AG04450 (cell line): ENCODE results near the gene LCE7A. TPM values are rescaled to one million over a fixed set of nuclear protein-coding genes. Genes with fewer than 3 reads are reported as not detected.

Experiments used
- CTCF ChIA-PET: fragments of 300-600, 350-600 bp; formaldehyde crosslinking; extraction: SDS; loops from one replicate; lab custom pipeline; 2022; ENCODE audit warnings: antibody characterized with exemption, inconsistent platforms; lab: Charles Lee
- POLR2A ChIA-PET: fragments of 350-600 bp; formaldehyde crosslinking; extraction: SDS; loops from one replicate; lab custom pipeline; 2021; ENCODE audit warnings: antibody characterized with exemption, inconsistent platforms; lab: Yijun Ruan, JAX
- DNase-seq: peaks from one replicate; pipeline ENCODE4 v3.0.0-alpha.2; 2011; ENCODE audit warnings: low read depth, low spot score
- H3K27ac ChIP-seq: one replicate; pipeline ENCODE4 v1.5.1; 2012; ENCODE audit warnings: low read depth, low read length, control low read depth
- H3K27me3 ChIP-seq: one replicate; pipeline ENCODE4 v1.6.0; 2012; ENCODE audit warnings: low read length; ENCODE audit not compliant: control insufficient read depth, insufficient read depth
- H3K4me3 ChIP-seq: 2 replicates; pipeline ENCODE4 v1.5.1; 2011; ENCODE audit warnings: mild to moderate bottlenecking, low read depth, low read length, control low read depth
- H3K9me3 ChIP-seq: 2 replicates; pipeline ENCODE4 v1.5.1; 2012; ENCODE audit warnings: low read length; ENCODE audit not compliant: control insufficient read depth, insufficient read depth
- polyA plus RNA-seq: library from polyadenylated mRNA; depleted of rRNA; stranded (reverse); fragments of >200 nt; gene quantifications from 2 replicates; pipeline ENCODE4 v1.2.3, GENCODE V29; 2011
- TF ChIP-seq, protein P1 (sequence below): IDR thresholded peaks from 2 replicates; pipeline ENCODE4 v1.5.1; 2011; ENCODE audit warnings: low read depth, low read length, control low read depth, inconsistent platforms

LCE7A gene
- polyA plus RNA-seq, 1 experiment: not detected

DNA sequence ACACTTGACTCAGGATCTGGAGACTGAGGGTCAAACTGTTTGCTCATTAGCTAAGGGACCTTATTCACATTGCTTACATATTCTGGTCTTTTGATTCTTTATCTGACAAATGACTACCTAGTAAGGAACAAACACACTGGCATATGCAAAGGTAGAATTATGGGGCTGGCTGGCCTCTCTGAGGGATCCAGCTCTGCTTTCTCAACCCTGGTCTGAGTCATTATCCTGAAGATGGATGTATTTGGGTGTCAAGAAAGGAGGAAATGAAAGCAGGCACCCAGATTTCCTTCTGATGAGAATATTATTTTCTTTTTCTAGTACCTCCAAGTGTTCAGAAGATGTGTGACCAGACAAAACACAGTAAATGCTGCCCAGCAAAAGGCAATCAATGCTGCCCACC lies 24.3 kb downstream of the LCE7A start:
- ChIA-PET CTCF (no interaction called here), POLR2A (no interaction called here)
- Histone ChIP-seq H3K27me3 (no peaks in the 10 kb centered on the region), H3K4me3 (no peak overlapping the region), H3K27ac (no peak overlapping the region), H3K9me3 (0 out of 2 replicates have a peak, but pooled peaks cover 3% of the 10 kb centered on the region)
- no peak for DNase-seq
- TF ChIP-seq, protein P1, sequence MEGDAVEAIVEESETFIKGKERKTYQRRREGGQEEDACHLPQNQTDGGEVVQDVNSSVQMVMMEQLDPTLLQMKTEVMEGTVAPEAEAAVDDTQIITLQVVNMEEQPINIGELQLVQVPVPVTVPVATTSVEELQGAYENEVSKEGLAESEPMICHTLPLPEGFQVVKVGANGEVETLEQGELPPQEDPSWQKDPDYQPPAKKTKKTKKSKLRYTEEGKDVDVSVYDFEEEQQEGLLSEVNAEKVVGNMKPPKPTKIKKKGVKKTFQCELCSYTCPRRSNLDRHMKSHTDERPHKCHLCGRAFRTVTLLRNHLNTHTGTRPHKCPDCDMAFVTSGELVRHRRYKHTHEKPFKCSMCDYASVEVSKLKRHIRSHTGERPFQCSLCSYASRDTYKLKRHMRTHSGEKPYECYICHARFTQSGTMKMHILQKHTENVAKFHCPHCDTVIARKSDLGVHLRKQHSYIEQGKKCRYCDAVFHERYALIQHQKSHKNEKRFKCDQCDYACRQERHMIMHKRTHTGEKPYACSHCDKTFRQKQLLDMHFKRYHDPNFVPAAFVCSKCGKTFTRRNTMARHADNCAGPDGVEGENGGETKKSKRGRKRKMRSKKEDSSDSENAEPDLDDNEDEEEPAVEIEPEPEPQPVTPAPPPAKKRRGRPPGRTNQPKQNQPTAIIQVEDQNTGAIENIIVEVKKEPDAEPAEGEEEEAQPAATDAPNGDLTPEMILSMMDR: no peak

DNA sequence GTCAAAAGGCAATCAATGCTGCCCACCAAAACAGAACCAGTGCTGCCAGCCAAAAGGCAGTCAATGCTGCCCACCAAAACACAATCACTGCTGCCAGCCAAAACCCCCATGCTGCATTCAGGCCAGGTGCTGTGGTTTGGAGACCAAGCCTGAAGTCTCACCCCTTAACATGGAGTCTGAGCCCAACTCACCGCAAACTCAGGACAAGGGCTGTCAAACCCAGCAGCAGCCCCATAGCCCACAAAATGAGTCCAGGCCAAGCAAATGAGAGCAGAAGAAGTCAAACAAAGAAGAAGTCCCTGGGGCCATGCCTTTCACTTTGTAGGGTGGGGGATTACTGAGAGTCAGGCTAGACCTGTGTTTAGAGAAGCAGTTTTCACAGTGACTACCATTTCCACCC lies 24.7 kb downstream of the LCE7A start:
- ChIA-PET POLR2A (no interaction called here), CTCF (no interaction called here)
- no peak for DNase-seq
- no peaks in the 10 kb centered on the region for H3K27me3 ChIP-seq
- TF ChIP-seq, protein P1: no peak
- H3K9me3 ChIP-seq: 0 out of 2 replicates have a peak, but pooled peaks cover 3% of the 10 kb centered on the region
- no peak overlapping the region for H3K4me3 ChIP-seq
- no peak overlapping the region for H3K27ac ChIP-seq

DNA sequence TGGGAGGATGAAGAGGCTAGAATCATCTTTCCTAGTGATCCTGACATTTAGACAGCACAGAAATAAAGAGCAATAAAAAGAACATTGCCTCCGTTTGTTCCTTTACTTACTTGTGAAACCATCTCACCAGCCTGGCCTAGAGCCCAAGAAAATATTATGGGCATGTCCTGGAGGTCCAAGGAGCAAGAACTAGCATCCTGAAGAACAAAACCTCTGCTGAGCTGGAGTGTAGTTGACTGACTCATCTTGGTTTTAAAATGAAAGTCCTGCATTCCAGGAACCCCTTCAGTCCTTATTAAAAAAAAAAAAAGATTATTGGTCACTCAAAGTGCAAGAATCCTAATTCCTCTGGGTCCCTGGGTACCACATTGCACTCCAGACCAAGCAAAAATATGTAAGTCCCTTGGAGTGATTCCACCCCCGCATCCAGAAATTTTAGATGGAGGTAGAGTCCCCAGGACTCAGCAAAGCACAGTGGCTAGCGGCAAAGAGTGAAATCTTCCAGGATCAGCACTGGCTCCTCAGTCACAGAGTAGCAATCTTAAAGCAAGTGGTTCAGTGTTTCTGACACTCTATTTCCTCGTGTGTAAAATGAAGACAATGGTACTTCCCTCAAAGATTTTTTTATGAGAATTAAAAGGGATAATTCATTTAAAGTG lies 25.3 kb downstream of the LCE7A start:
- H3K27ac ChIP-seq: no peak overlapping the region
- 0 out of 2 replicates have a peak, but pooled peaks cover 3% of the 10 kb centered on the region for H3K9me3 ChIP-seq
- H3K4me3 ChIP-seq: no peak overlapping the region
- CTCF ChIA-PET: no interaction called here
- no peak for DNase-seq
- POLR2A ChIA-PET: no interaction called here
- TF ChIP-seq, protein P1: no peak
- no peaks in the 10 kb centered on the region for H3K27me3 ChIP-seq

DNA sequence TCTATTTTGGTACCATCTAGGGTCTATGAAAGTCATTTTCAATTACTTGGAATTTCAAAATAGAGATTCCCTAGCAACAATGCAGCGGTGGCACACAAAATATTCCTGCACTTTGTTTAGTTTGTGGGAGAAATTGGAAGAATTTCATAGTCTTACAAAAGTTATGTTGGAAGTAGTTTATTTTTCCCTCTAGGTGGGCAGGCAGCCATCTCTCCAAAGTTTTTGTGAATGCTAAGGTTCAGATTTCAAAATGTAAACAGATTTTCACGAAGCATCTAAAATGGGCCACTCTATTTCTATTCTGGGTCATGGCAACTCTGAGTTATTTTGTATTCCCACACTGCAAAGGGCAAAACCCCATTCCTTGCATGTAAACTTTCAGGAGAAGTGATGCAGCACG lies 26.3 kb downstream of the LCE7A start:
- TF ChIP-seq, protein P1: no peak
- H3K9me3 ChIP-seq: 0 out of 2 replicates have a peak, but pooled peaks cover 3% of the 10 kb centered on the region
- no peak overlapping the region for H3K4me3 ChIP-seq
- H3K27ac ChIP-seq: no peak overlapping the region
- DNase-seq: no peak
- H3K27me3 ChIP-seq: no peaks in the 10 kb centered on the region
- ChIA-PET POLR2A (no interaction called here), CTCF (no interaction called here)

DNA sequence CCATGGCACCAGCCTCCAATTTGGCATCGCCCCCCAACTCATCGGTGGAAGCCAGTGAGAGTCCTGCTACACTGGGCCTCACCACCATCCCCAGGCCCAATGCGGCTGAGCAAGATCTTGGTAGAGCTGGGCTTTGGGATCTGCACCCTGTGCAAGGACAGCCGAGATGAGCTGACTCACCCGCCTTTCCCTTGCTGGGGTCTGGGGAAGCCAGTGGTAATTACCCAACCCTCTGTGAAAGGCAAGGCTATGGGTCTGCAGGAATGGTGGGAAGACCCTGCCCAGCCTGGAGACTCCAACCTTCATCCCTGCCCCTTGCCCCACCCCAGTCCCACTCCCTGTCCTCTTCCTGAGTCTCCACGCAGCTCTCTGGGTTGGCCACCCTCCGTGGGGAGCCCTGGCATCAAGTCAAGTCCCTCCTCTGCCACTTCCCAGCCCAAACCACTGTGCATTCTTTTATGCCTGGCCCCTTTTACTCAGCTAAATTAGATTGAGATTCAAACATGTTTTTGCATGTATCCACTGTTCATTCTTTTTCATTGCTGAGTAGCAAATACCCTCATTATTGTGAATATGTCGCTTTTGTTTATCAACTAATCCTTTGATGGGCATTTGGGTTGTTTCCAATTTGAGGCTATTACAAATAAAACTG lies 27.1 kb downstream of the LCE7A start:
- POLR2A ChIA-PET: no interaction called here
- CTCF ChIA-PET: no interaction called here
- Histone ChIP-seq H3K27ac (no peak overlapping the region), H3K4me3 (no peak overlapping the region), H3K27me3 (no peaks in the 10 kb centered on the region), H3K9me3 (0 out of 2 replicates have a peak, but pooled peaks cover 3% of the 10 kb centered on the region)
- DNase-seq: no peak
- TF ChIP-seq, protein P1: no peak
